ES-I3 (cell line): ENCODE results near the gene CFAP90.

Experiments used
- H3K36me3 ChIP-seq: 2 replicates; pipeline ENCODE4 v1.6.1; 2013; ENCODE audit warnings: mild to moderate bottlenecking, low read length, control low read depth, moderate library complexity; ENCODE audit not compliant: insufficient read depth
- H3K4me1 ChIP-seq: 2 replicates; pipeline ENCODE4 v1.6.1; 2013; ENCODE audit warnings: mild to moderate bottlenecking, control low read depth, low read length; ENCODE audit not compliant: insufficient read depth
- H3K9ac ChIP-seq: 2 replicates; pipeline ENCODE4 v1.6.1; 2013; ENCODE audit warnings: low read depth, mild to moderate bottlenecking, low read length, moderate library complexity
- H3K9me3 ChIP-seq: 2 replicates; pipeline ENCODE4 v1.6.1; 2013; ENCODE audit warnings: mild to moderate bottlenecking, low read length, moderate library complexity; ENCODE audit not compliant: control insufficient read depth, insufficient read depth

Gene CFAP90, protein sequence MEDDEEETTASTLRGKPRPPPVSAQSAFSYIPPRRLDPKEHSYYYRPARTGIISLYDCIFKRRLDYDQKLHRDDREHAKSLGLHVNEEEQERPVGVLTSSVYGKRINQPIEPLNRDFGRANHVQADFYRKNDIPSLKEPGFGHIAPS

GRCh38 chr5:7850395-7851239 lies at the start of gene CFAP90:
Gene CFAP90 (minus strand): TSS chr5:7851133. CDS start chr5:7851021, 112 bp downstream.
- Histone ChIP-seq H3K9ac (peak within 1 kb of the TSS; percentile 51), H3K9me3 (no peaks in the 10 kb centered on the region), H3K4me1 (no peaks in the 10 kb centered on the region), H3K36me3 (no peaks in the 10 kb centered on the region)

- Histone ChIP-seq H3K9me3 (no peaks in the 10 kb centered on the region), H3K36me3 (peaks cover 7% of the 10 kb centered on the region), H3K9ac (no peak overlapping the region), H3K4me1 (no peaks in the 10 kb centered on the region)
Measured at GRCh38 chr5:7897014-7897600, 46.2 kb upstream of the CFAP90 start.

- H3K4me1 ChIP-seq = no peaks in the 10 kb centered on the region
- peaks cover 10% of the 10 kb centered on the region for H3K36me3 ChIP-seq
- H3K9ac ChIP-seq = no peak overlapping the region
- no peaks in the 10 kb centered on the region for H3K9me3 ChIP-seq
Measured at GRCh38 chr5:7894860-7895259, 43.9 kb upstream of the CFAP90 start.

DNA sequence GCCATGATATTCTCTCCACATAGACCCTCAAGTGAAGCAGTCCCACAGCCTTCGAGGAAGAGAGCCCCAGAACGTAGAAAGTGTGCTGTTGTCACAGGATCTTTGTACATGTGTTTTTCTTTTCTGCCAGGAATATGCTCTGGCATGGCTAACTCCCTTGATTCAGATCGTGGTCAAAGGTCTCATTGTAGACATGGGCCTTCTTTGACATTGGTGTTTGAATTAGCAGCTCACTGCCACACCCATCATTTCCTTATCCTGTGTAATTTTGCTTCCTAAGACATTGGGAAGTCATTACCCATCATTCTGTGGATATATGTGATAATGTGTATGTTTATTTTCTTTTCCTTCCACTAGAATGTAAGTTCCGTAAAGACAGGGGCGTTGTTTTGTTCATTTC lies 43.5 kb upstream of the CFAP90 start:
- H3K9ac ChIP-seq = no peak overlapping the region
- peaks cover 15% of the 10 kb centered on the region for H3K36me3 ChIP-seq
- H3K9me3 ChIP-seq = no peaks in the 10 kb centered on the region
- no peaks in the 10 kb centered on the region for H3K4me1 ChIP-seq

DNA sequence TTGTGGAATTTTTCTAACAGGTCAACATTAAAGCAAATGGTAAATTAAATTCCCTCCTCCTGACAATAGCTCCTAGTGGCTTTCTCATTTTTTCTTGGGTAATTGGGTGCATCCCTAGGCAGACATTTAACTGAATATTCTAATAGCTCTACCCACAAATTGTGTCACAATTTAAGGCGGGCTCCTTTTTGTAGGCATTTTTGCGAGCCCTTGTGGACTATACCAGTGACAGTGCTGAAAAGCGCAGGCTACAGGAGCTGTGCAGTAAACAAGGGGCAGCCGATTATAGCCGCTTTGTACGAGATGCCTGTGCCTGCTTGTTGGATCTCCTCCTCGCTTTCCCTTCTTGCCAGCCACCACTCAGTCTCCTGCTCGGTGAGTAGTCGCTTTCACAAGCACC lies 38.0 kb upstream of the CFAP90 start:
- Histone ChIP-seq H3K36me3 (peaks cover 16% of the 10 kb centered on the region), H3K9me3 (no peaks in the 10 kb centered on the region), H3K4me1 (no peaks in the 10 kb centered on the region), H3K9ac (no peak overlapping the region)

- peaks cover 31% of the 10 kb centered on the region for H3K36me3 ChIP-seq
- H3K9ac ChIP-seq = no peak overlapping the region
- H3K9me3 ChIP-seq = no peaks in the 10 kb centered on the region
- H3K4me1 ChIP-seq = no peaks in the 10 kb centered on the region
Measured at GRCh38 chr5:7886849-7887475, 36.0 kb upstream of the CFAP90 start.

- H3K4me1 ChIP-seq = no peaks in the 10 kb centered on the region
- no peak overlapping the region for H3K9ac ChIP-seq
- H3K36me3 ChIP-seq = peaks cover 26% of the 10 kb centered on the region
- no peaks in the 10 kb centered on the region for H3K9me3 ChIP-seq
Measured at GRCh38 chr5:7884491-7885267, 33.7 kb upstream of the CFAP90 start.

DNA sequence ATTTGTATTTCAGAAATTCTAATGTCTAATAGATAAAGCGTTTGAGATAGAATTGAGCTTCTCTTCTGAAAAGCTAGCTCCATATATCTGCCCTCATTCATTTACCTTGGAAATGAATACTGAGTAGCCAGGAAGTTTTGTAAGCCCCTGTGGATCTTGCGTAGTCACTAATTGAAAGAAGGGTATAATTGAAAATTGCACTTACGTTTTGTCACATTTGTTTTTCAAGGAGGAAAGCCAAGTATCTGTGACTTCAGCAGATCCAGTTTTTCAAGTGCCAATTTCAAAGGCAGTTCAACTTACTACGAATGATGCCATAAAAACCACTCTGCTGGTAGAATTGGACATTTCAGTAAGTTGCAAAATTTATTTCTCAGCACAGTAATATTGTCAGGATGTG lies 32.0 kb upstream of the CFAP90 start:
- H3K4me1 ChIP-seq = no peaks in the 10 kb centered on the region
- peaks cover 27% of the 10 kb centered on the region for H3K36me3 ChIP-seq
- no peaks in the 10 kb centered on the region for H3K9me3 ChIP-seq
- no peak overlapping the region for H3K9ac ChIP-seq

DNA sequence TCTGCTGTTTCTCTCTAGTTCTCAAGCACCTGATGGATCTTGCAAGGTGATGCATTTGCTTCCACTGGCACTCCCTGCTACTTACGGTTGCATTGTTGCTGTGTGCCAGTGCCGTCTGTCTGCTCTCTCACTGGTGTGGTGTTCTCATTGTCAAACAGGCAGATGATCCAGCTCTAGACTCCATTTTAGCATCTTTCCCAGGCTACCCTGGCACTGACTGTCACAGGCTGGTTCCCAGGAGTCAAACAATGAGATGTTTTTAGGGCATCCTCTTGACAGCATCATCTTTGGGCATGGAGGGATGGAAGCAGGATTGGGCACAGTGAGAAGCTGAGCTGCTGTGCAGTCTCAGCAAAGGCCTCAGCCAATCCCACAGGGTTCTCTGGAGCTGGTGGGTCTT lies 30.9 kb upstream of the CFAP90 start:
- H3K4me1 ChIP-seq = no peaks in the 10 kb centered on the region
- H3K36me3 ChIP-seq = peaks cover 33% of the 10 kb centered on the region
- H3K9ac ChIP-seq = no peak overlapping the region
- H3K9me3 ChIP-seq = no peaks in the 10 kb centered on the region

GRCh38 chr5:7881091-7881490 lies 30.2 kb upstream of the CFAP90 start:
- Histone ChIP-seq H3K36me3 (peaks cover 37% of the 10 kb centered on the region), H3K9ac (no peak overlapping the region), H3K9me3 (no peaks in the 10 kb centered on the region), H3K4me1 (no peaks in the 10 kb centered on the region)

- no peak overlapping the region for H3K9ac ChIP-seq
- no peaks in the 10 kb centered on the region for H3K9me3 ChIP-seq
- peaks cover 34% of the 10 kb centered on the region for H3K36me3 ChIP-seq
- no peaks in the 10 kb centered on the region for H3K4me1 ChIP-seq
Measured at GRCh38 chr5:7878381-7878873, 27.5 kb upstream of the CFAP90 start.

DNA sequence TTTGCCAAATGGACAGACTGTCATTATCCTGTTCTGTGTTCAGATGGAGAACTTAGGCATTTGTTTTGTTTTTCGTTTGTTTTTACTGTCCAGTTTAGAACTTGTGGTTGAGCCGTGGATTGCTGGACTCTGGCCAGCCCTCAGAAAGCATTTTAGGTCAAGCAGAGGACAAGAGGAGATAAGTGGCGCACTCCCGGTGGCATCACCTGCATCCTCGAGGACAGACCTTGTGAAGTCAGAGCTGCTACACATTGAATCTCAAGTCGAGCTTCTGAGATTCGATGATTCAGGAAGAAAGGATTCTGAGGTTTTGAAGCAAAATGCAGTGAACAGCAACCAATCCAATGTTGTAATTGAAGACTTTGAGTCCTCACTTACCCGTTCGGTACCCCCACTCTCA lies 26.9 kb upstream of the CFAP90 start:
- H3K9me3 ChIP-seq = no peaks in the 10 kb centered on the region
- no peaks in the 10 kb centered on the region for H3K4me1 ChIP-seq
- H3K36me3 ChIP-seq = peaks cover 28% of the 10 kb centered on the region
- H3K9ac ChIP-seq = no peak overlapping the region

GRCh38 chr5:7876867-7877266 lies 25.9 kb upstream of the CFAP90 start:
- Histone ChIP-seq H3K9me3 (no peaks in the 10 kb centered on the region), H3K4me1 (no peaks in the 10 kb centered on the region), H3K36me3 (peaks cover 23% of the 10 kb centered on the region), H3K9ac (no peak overlapping the region)

- Histone ChIP-seq H3K9me3 (no peaks in the 10 kb centered on the region), H3K4me1 (0 out of 2 replicates have a peak, but pooled peaks cover 9% of the 10 kb centered on the region), H3K36me3 (peaks cover 23% of the 10 kb centered on the region), H3K9ac (no peak overlapping the region)
Measured at GRCh38 chr5:7875151-7875550, 24.2 kb upstream of the CFAP90 start.
